ENCODE data around the gene DUOX1.
A peak's percentile ranks its signal among the peaks of the same experiment; 100 is the strongest.

The DUOX1 gene

GRCh38 chr15:45200799-45201556 is 71.2 kb downstream of the DUOX1 start:
- Histone ChIP-seq H3K9ac (ENCODE audit: insufficient read length) (peak overlapping the region; percentile 86), H3K27ac (peak overlapping the region; percentile 94), H3K36me3 (ENCODE audit: insufficient read depth, low read length) (no peaks in the 10 kb centered on the region), H3K9me3 (ENCODE audit: low read depth, low read length) (no peaks in the 10 kb centered on the region), H3K4me3 (peak overlapping the region; percentile 100)
- TF ChIP-seq FOXP2 (optimal IDR thresholded peaks at IDR 0.05; ENCODE audit: control extremely low read depth, extremely low read length, insufficient read depth) = no peak
- no peak for TF ChIP-seq EZH2 (IDR thresholded peaks at IDR 0.05)
- no peak for TF ChIP-seq POLR2AphosphoS5 (IDR thresholded peaks at IDR 0.05; ENCODE audit: borderline replicate concordance, low read depth, low read length)
- no peak for DNase-seq (ENCODE audit: low read depth, low spot score)

- TF ChIP-seq EZH2 (IDR thresholded peaks at IDR 0.05) (no peak), FOXP2 (optimal IDR thresholded peaks at IDR 0.05; ENCODE audit: control extremely low read depth, extremely low read length, insufficient read depth) (no peak), POLR2AphosphoS5 (IDR thresholded peaks at IDR 0.05; ENCODE audit: borderline replicate concordance, low read depth, low read length) (no peak)
- no peaks in the 10 kb centered on the region for H3K9me3 ChIP-seq (ENCODE audit: low read depth, low read length)
- H3K36me3 ChIP-seq (ENCODE audit: insufficient read depth, low read length) = no peaks in the 10 kb centered on the region
- DNase-seq (ENCODE audit: low read depth, low spot score) = no peak
- no peak overlapping the region for H3K9ac ChIP-seq (ENCODE audit: insufficient read length)
- no peak overlapping the region for H3K27ac ChIP-seq
- peak overlapping the region; percentile 100 for H3K4me3 ChIP-seq
Observed at GRCh38 chr15:45201557-45201859, 71.7 kb downstream of the DUOX1 start.

- TF ChIP-seq POLR2AphosphoS5 (IDR thresholded peaks at IDR 0.05; ENCODE audit: borderline replicate concordance, low read depth, low read length) (no peak), EZH2 (IDR thresholded peaks at IDR 0.05) (no peak), FOXP2 (optimal IDR thresholded peaks at IDR 0.05; ENCODE audit: control extremely low read depth, extremely low read length, insufficient read depth) (no peak)
- H3K9me3 ChIP-seq (ENCODE audit: low read depth, low read length) = no peaks in the 10 kb centered on the region
- no peak for DNase-seq (ENCODE audit: low read depth, low spot score)
- H3K9ac ChIP-seq (ENCODE audit: insufficient read length) = no peak overlapping the region
- no peak overlapping the region for H3K27ac ChIP-seq
- H3K36me3 ChIP-seq (ENCODE audit: insufficient read depth, low read length) = no peaks in the 10 kb centered on the region
- H3K4me3 ChIP-seq = no peak overlapping the region
Observed at GRCh38 chr15:45201869-45202268, 72.1 kb downstream of the DUOX1 start.

GRCh38 chr15:45203182-45203581 is 73.4 kb downstream of the DUOX1 start:
- H3K36me3 ChIP-seq (ENCODE audit: insufficient read depth, low read length) = no peaks in the 10 kb centered on the region
- no peak overlapping the region for H3K27ac ChIP-seq
- no peak for DNase-seq (ENCODE audit: low read depth, low spot score)
- no peaks in the 10 kb centered on the region for H3K9me3 ChIP-seq (ENCODE audit: low read depth, low read length)
- no peak for TF ChIP-seq POLR2AphosphoS5 (IDR thresholded peaks at IDR 0.05; ENCODE audit: borderline replicate concordance, low read depth, low read length)
- no peak for TF ChIP-seq FOXP2 (optimal IDR thresholded peaks at IDR 0.05; ENCODE audit: control extremely low read depth, extremely low read length, insufficient read depth)
- TF ChIP-seq EZH2 (IDR thresholded peaks at IDR 0.05) = no peak
- no peak overlapping the region for H3K9ac ChIP-seq (ENCODE audit: insufficient read length)
- no peak overlapping the region for H3K4me3 ChIP-seq

GRCh38 chr15:45205192-45205591 is 75.4 kb downstream of the DUOX1 start:
- no peak overlapping the region for H3K4me3 ChIP-seq
- no peaks in the 10 kb centered on the region for H3K9me3 ChIP-seq (ENCODE audit: low read depth, low read length)
- H3K36me3 ChIP-seq (ENCODE audit: insufficient read depth, low read length) = no peaks in the 10 kb centered on the region
- no peak overlapping the region for H3K9ac ChIP-seq (ENCODE audit: insufficient read length)
- no peak for DNase-seq (ENCODE audit: low read depth, low spot score)
- TF ChIP-seq FOXP2 (optimal IDR thresholded peaks at IDR 0.05; ENCODE audit: control extremely low read depth, extremely low read length, insufficient read depth) (no peak), POLR2AphosphoS5 (IDR thresholded peaks at IDR 0.05; ENCODE audit: borderline replicate concordance, low read depth, low read length) (no peak), EZH2 (IDR thresholded peaks at IDR 0.05) (no peak)
- no peak overlapping the region for H3K27ac ChIP-seq

GRCh38 chr15:45212493-45212892 is 82.7 kb downstream of the DUOX1 start:
- Histone ChIP-seq H3K9me3 (ENCODE audit: low read depth, low read length) (no peaks in the 10 kb centered on the region), H3K9ac (ENCODE audit: insufficient read length) (no peak overlapping the region), H3K4me3 (no peak overlapping the region), H3K27ac (no peak overlapping the region), H3K36me3 (ENCODE audit: insufficient read depth, low read length) (no peaks in the 10 kb centered on the region)
- no peak for DNase-seq (ENCODE audit: low read depth, low spot score)
- TF ChIP-seq FOXP2 (optimal IDR thresholded peaks at IDR 0.05; ENCODE audit: control extremely low read depth, extremely low read length, insufficient read depth) (no peak), POLR2AphosphoS5 (IDR thresholded peaks at IDR 0.05; ENCODE audit: borderline replicate concordance, low read depth, low read length) (no peak), EZH2 (IDR thresholded peaks at IDR 0.05) (no peak)
